ENCODE data around the gene WDFY1.

DNA sequence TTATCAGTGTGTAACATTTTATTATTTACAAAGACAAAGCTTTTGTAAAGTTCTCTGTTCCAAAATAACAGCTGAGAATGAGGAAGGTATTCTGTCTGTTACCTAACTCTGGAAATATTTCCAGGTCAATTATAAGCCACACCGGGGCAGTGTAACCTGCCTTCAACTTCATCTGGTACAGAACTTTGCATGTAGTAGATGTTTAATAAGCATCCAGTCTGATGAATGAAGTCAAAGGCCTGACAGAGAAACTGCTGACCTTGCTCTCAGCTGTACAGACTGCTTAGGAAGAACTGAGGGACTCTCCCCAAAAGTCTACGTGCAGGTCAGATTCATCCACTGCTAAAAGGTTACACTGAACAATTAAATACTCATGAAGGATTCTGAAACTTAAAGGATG lies 43.3 kb downstream of the WDFY1 start:
- TF ChIP-seq CTCF (IDR thresholded peaks at IDR 0.05 in 4 of 5, conservative IDR thresholded peaks at IDR 0.05 in 1 of 5): no peak
- TF ChIP-seq POLR2A (IDR thresholded peaks at IDR 0.05): no peak
